Upper lobe of left lung (tissue), 6 donors: Measurements from ENCODE around the gene LZTFL1. TPM values are rescaled to one million over a fixed set of nuclear protein-coding genes. Genes with fewer than 3 reads are reported as not detected.

ENCODE experiments used
- ATAC-seq, 2 donors: fragments of 200-7000 bp; cut with Tn5 transposase; one replicate each; pipeline ENCODE4 v1.9.1; 2022; ENCODE audit warnings: mild to moderate bottlenecking in 2 of 2, moderate library complexity in 2 of 2; ENCODE audit not compliant: low FRiP score in 2 of 2
- DNase-seq, 2 donors: peaks; one replicate each; pipeline ENCODE4 v3.0.0-alpha.2; 2019 to 2020
- H3K27ac ChIP-seq, 4 donors: fragments of 200-600 bp; sonication (generic); one replicate each; pipeline ENCODE4 v1.5.1; 2016 to 2019
- H3K27me3 ChIP-seq, 4 donors: fragments of 200-600 bp; sonication (generic); one replicate each; pipeline ENCODE4 v1.5.1; 2017 to 2019
- H3K36me3 ChIP-seq, 4 donors: fragments of 200-600 bp; sonication (generic); one replicate each; pipeline ENCODE4 v1.5.1; 2016 to 2019
- H3K4me1 ChIP-seq, 4 donors: fragments of 200-600 bp; sonication (generic); one replicate each; pipeline ENCODE4 v1.5.1; 2018 to 2019
- H3K4me3 ChIP-seq, 4 donors: fragments of 200-600 bp; sonication (generic); one replicate each; pipeline ENCODE4 v1.5.1; 2017 to 2019; ENCODE audit warnings: mild to moderate bottlenecking in 2 of 4, moderate library complexity in 1 of 4
- H3K9me3 ChIP-seq, 4 donors: fragments of 200-600 bp; sonication (generic); one replicate each; pipeline ENCODE4 v1.5.1; 2018 to 2019
- EP300 ChIP-seq, 4 donors: sonication (generic); formaldehyde crosslinking; IDR thresholded peaks; one replicate each; pipeline ENCODE4 v1.5.1; 2017; ENCODE audit warnings: antibody characterized with exemption in 4 of 4, control low read depth in 2 of 4
- POLR2A ChIP-seq, 4 donors: fragments of 450-650 bp; IDR thresholded peaks; one replicate each; pipeline ENCODE4 v1.5.1; 2016 to 2017; ENCODE audit warnings: antibody characterized with exemption in 4 of 4, mild to moderate bottlenecking in 2 of 4
- POLR2AphosphoS5 ChIP-seq, 2 donors: sonication (generic); formaldehyde crosslinking; IDR thresholded peaks; one replicate each; pipeline ENCODE4 v1.5.1; 2017; ENCODE audit warnings: antibody characterized with exemption in 2 of 2
- WGBS, 2 donors: methylation state at CpG; one replicate each; pipeline ENCODE4 v1.1.5; 2017 to 2018; 5-methylcytosine and 5-hydroxymethylcytosine counted together
- total RNA-seq, 6 donors: library from RNA; depleted of rRNA in 4 of 6; stranded (reverse); fragments of >200 nt in 4 of 6; gene quantifications; one replicate each; pipeline versions ENCODE4 v1.1.0 to v1.2.1, GENCODE V29; 2016 to 2021
- TF ChIP-seq, protein P1 (sequence below), 6 experiments: fragments of 450-650 bp in 4 of 6; fragments of 200-600 bp in 2 of 6; sonication (generic) in 2 of 6; IDR thresholded peaks; one replicate each; pipeline ENCODE4 v1.5.1; 2016 to 2019; ENCODE audit warnings: antibody characterized with exemption in 6 of 6
- donor health status: DM: no; HTN: no; CAD: no; lungs with moderate emphysema.
- donor health status: DM: no; HTN: yes; CAD: no; lungs with severe emphysema.

Gene LZTFL1
- total RNA-seq, 6 donors from 2014 or later, result 19.9 to 51.7 (median 31.3) TPM

- H3K27ac ChIP-seq, result no peak overlapping the region
- peaks cover 0 to 4% (median 1%) of the 10 kb centered on the region in 4 donors for H3K4me1 ChIP-seq
- peaks cover 0 to 8% (median 0%) of the 10 kb centered on the region in 4 donors for H3K9me3 ChIP-seq
- no peak overlapping the region for H3K4me3 ChIP-seq
- peaks cover 0 to 2% (median 0%) of the 10 kb centered on the region in 4 donors for H3K27me3 ChIP-seq
- no peak for TF ChIP-seq EP300 (IDR thresholded peaks at IDR 0.05)
- TF ChIP-seq POLR2A (IDR thresholded peaks at IDR 0.05), result no peak
- TF ChIP-seq, protein P1, sequence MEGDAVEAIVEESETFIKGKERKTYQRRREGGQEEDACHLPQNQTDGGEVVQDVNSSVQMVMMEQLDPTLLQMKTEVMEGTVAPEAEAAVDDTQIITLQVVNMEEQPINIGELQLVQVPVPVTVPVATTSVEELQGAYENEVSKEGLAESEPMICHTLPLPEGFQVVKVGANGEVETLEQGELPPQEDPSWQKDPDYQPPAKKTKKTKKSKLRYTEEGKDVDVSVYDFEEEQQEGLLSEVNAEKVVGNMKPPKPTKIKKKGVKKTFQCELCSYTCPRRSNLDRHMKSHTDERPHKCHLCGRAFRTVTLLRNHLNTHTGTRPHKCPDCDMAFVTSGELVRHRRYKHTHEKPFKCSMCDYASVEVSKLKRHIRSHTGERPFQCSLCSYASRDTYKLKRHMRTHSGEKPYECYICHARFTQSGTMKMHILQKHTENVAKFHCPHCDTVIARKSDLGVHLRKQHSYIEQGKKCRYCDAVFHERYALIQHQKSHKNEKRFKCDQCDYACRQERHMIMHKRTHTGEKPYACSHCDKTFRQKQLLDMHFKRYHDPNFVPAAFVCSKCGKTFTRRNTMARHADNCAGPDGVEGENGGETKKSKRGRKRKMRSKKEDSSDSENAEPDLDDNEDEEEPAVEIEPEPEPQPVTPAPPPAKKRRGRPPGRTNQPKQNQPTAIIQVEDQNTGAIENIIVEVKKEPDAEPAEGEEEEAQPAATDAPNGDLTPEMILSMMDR (IDR thresholded peaks at IDR 0.05), result no peak
- no peak for TF ChIP-seq POLR2AphosphoS5 (IDR thresholded peaks at IDR 0.05)
- DNase-seq, result no peak
- ATAC-seq, result no peak
- H3K36me3 ChIP-seq, result no peaks in the 10 kb centered on the region
- WGBS, 2 donors, result 80 to 81% methylated on average over 2 of the region's 2 CpGs
These were observed 51.3 kb downstream of the LZTFL1 start for GRCh38 chr3:45790596-45790995.

DNA sequence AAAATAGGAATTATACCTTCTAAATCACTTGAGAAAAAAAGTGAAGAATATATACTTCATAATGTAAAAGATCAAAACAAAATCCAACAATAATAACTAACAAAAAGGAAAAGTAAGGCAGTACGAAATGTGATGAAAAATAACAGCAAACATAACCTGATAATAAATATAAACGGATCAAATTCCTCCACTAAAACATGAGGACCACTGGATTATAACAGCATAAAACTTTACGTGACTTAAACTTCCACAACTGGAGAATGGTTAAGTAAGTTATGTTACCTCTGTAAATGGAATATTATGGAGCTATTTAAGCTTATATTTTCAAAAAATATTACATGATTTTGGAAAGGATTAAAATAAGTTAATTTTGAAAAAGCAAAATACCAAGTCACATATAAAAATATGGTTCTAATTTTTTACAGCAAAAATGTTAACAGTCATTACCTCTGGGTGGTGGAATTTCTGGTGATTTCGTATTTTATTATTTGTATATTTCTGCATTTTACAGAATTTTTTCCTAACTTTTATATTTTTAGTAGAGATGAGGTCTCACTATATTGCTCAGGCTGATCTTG, 52.6 kb downstream of the LZTFL1 start:
- H3K27me3 ChIP-seq, result no peaks in the 10 kb centered on the region
- no peak for DNase-seq
- no peaks in the 10 kb centered on the region for H3K36me3 ChIP-seq
- peaks cover 0 to 8% (median 0%) of the 10 kb centered on the region in 4 donors for H3K9me3 ChIP-seq
- ATAC-seq, result no peak
- TF ChIP-seq, protein P1 (IDR thresholded peaks at IDR 0.05), result no peak
- TF ChIP-seq POLR2AphosphoS5 (IDR thresholded peaks at IDR 0.05) (no peak), EP300 (IDR thresholded peaks at IDR 0.05) (no peak), POLR2A (IDR thresholded peaks at IDR 0.05) (no peak)
- no peak overlapping the region for H3K4me3 ChIP-seq
- no peak overlapping the region for H3K27ac ChIP-seq
- WGBS, 2 donors, result 93 to 96% methylated on average over 4 of the region's 4 CpGs
- no peaks in the 10 kb centered on the region for H3K4me1 ChIP-seq

DNA sequence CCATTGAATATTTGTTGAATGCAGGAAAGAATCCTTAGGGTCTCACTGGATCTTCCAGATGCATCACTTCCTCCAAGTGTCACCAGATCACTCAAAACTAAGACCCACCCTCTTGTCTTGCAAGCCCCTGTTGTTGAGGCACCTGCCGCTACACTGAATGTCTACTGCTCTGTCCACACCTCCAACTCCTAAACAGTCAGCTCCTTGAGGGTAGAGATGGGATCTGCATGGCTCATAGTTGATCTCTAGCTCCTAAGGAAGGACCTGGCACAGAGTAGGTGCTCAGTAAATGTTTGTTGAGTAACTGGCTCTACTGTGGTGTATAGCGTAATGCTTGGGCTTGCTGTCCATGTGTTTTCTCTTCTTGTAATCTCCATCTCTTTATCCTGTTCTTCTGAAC, 54.4 kb downstream of the LZTFL1 start:
- ATAC-seq, result no peak
- DNase-seq, result no peak
- 94 to 95% methylated on average over 2 of the region's 2 CpGs for WGBS, 2 donors

GRCh38 chr3:45786801-45787495, 55.0 kb downstream of the LZTFL1 start:
- ATAC-seq, result no peak
- 67 to 83% methylated on average over 4 of the region's 4 CpGs for WGBS, 2 donors
- H3K36me3 ChIP-seq, result no peaks in the 10 kb centered on the region
- H3K4me3 ChIP-seq, result no peak overlapping the region
- H3K27ac ChIP-seq, result no peak overlapping the region
- H3K9me3 ChIP-seq, result peaks cover 0 to 8% (median 0%) of the 10 kb centered on the region in 4 donors
- no peaks in the 10 kb centered on the region for H3K27me3 ChIP-seq
- TF ChIP-seq EP300 (IDR thresholded peaks at IDR 0.05) (no peak), POLR2AphosphoS5 (IDR thresholded peaks at IDR 0.05) (no peak), POLR2A (IDR thresholded peaks at IDR 0.05) (no peak)
- TF ChIP-seq, protein P1 (IDR thresholded peaks at IDR 0.05), result no peak
- no peak for DNase-seq
- H3K4me1 ChIP-seq, result no peaks in the 10 kb centered on the region

More for the DNA sequence above, 54.4 kb downstream of the LZTFL1 start:
- TF ChIP-seq POLR2A (IDR thresholded peaks at IDR 0.05), result no peak
- TF ChIP-seq EP300 (IDR thresholded peaks at IDR 0.05), result no peak
- TF ChIP-seq, protein P1 (IDR thresholded peaks at IDR 0.05), result no peak
- no peak for TF ChIP-seq POLR2AphosphoS5 (IDR thresholded peaks at IDR 0.05)
- H3K4me1 ChIP-seq, result no peaks in the 10 kb centered on the region
- no peaks in the 10 kb centered on the region for H3K27me3 ChIP-seq
- H3K36me3 ChIP-seq, result no peaks in the 10 kb centered on the region
- no peak overlapping the region for H3K4me3 ChIP-seq
- H3K27ac ChIP-seq, result no peak overlapping the region
- H3K9me3 ChIP-seq, result peaks cover 0 to 8% (median 0%) of the 10 kb centered on the region in 4 donors
